HG02678 (cell line): ENCODE measurements around the gene MS4A8.
"Not testable (repeated sequence)": the region's sequence is repeated elsewhere in the genome, so short reads cannot be mapped to it uniquely, and the experiment has no call there.

Source experiments
- ATAC-seq: cut with Tn5 transposase; IDR thresholded peaks from one replicate; pipeline ENCODE4 v1.9.1; 2021; ENCODE audit warnings: mild to moderate bottlenecking, moderate library complexity; ENCODE audit not compliant: unreplicated experiment

The MS4A8 gene

GRCh38 chr11:60699284-60699691 is at the start of gene MS4A8:
MS4A8 (plus strand) TSS chr11:60699612; CDS start chr11:60700861, 1,249 bp downstream.
- no peak for ATAC-seq

GRCh38 chr11:60657888-60658287 is 41.5 kb upstream of the MS4A8 start:
- no peak for ATAC-seq

- ATAC-seq, result no peak
Measured at GRCh38 chr11:60658409-60658808, 41.0 kb upstream of the MS4A8 start.

- no peak for ATAC-seq
Measured at GRCh38 chr11:60672255-60672654, 27.2 kb upstream of the MS4A8 start.

GRCh38 chr11:60678231-60678630 is 21.2 kb upstream of the MS4A8 start:
- not testable (repeated sequence) for ATAC-seq

- no peak for ATAC-seq
Measured at GRCh38 chr11:60679879-60680278, 19.5 kb upstream of the MS4A8 start.

- ATAC-seq, result no peak
Measured at GRCh38 chr11:60680455-60681119, 18.8 kb upstream of the MS4A8 start.

GRCh38 chr11:60684541-60684848 is 14.9 kb upstream of the MS4A8 start:
- ATAC-seq, result peak; percentile 40

GRCh38 chr11:60691661-60692060 is 7.8 kb upstream of the MS4A8 start:
- no peak for ATAC-seq

GRCh38 chr11:60699936-60700335 is 524 bp downstream of the MS4A8 start:
- no peak for ATAC-seq

- no peak for ATAC-seq
Measured at GRCh38 chr11:60700689-60701468, 1.5 kb downstream of the MS4A8 start.

- ATAC-seq, result no peak
Measured at GRCh38 chr11:60701469-60701818, 2.0 kb downstream of the MS4A8 start.

- ATAC-seq, result no peak
Measured at GRCh38 chr11:60703374-60703773, 4.0 kb downstream of the MS4A8 start.

GRCh38 chr11:60705895-60706294 is 6.5 kb downstream of the MS4A8 start:
- no peak for ATAC-seq

- ATAC-seq, result no peak
Measured at GRCh38 chr11:60706931-60707330, 7.5 kb downstream of the MS4A8 start.

- ATAC-seq, result no peak
Measured at GRCh38 chr11:60710482-60710881, 11.1 kb downstream of the MS4A8 start.

- ATAC-seq, result no peak
Measured at GRCh38 chr11:60711276-60711675, 11.9 kb downstream of the MS4A8 start.

- not testable (repeated sequence) for ATAC-seq
Measured at GRCh38 chr11:60713423-60713822, 14.0 kb downstream of the MS4A8 start.

GRCh38 chr11:60717956-60718355 is 18.5 kb downstream of the MS4A8 start:
- no peak for ATAC-seq

GRCh38 chr11:60718524-60719316 is 19.3 kb downstream of the MS4A8 start:
- ATAC-seq, result no peak

GRCh38 chr11:60719391-60719790 is 20.0 kb downstream of the MS4A8 start:
- no peak for ATAC-seq

GRCh38 chr11:60720460-60720859 is 21.0 kb downstream of the MS4A8 start:
- no peak for ATAC-seq
